Measurements from ENCODE around the gene RCN2. TPM values are rescaled to one million over a fixed set of nuclear protein-coding genes. Genes with fewer than 3 reads are reported as not detected.
A peak's percentile ranks its signal among the peaks of the same experiment; 100 is the strongest.

RCN2 gene
- total RNA-seq, 1 donor, result 50.3 TPM

DNA sequence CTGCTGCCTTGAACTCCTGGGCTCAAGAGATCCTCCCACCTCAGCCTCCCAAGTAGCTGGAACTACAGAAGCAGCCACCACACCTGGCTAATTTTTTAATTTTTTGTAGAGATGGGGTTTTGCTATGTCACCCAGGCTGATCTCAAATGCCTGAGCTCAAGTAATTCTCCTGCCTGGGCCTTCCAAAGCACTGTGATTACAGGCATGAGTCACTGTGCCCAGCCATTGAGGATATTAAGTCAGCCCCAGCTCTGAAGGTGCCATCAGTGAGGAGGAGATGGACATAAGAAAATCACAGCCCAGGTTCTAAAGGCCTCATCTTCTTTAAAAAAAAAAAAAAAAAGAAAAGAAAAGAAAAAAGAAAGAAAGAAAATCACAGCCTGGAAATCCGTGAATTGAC, 36.8 kb downstream of the RCN2 start:
- Histone ChIP-seq H3K9me3 (ENCODE audit: low read depth, low read length) (no peaks in the 10 kb centered on the region), H2AFZ (ENCODE audit: low read length) (no peak overlapping the region), H3K27ac (ENCODE audit: low read depth, low read length) (no peak overlapping the region), H4K20me1 (ENCODE audit: insufficient read depth, low read length) (no peaks in the 10 kb centered on the region), H3K4me1 (ENCODE audit: insufficient read depth, low read length) (peaks cover 5% of the 10 kb centered on the region), H3K79me2 (ENCODE audit: insufficient read depth, low read length) (no peaks in the 10 kb centered on the region), H3K4me2 (ENCODE audit: insufficient read depth, low read length) (no peak overlapping the region), H3K36me3 (ENCODE audit: insufficient read depth, low read length) (no peaks in the 10 kb centered on the region), H3K4me3 (ENCODE audit: insufficient read depth, low read length) (no peak overlapping the region), H3K27me3 (ENCODE audit: insufficient read depth, low read length) (peaks cover 33% of the 10 kb centered on the region)
- DNase-seq (ENCODE audit: insufficient read length, low spot score, missing footprints), result no peak
- TF ChIP-seq CTCF (IDR thresholded peaks at IDR 0.05; ENCODE audit: extremely low read depth, low read depth, low read length), result no peak

DNA sequence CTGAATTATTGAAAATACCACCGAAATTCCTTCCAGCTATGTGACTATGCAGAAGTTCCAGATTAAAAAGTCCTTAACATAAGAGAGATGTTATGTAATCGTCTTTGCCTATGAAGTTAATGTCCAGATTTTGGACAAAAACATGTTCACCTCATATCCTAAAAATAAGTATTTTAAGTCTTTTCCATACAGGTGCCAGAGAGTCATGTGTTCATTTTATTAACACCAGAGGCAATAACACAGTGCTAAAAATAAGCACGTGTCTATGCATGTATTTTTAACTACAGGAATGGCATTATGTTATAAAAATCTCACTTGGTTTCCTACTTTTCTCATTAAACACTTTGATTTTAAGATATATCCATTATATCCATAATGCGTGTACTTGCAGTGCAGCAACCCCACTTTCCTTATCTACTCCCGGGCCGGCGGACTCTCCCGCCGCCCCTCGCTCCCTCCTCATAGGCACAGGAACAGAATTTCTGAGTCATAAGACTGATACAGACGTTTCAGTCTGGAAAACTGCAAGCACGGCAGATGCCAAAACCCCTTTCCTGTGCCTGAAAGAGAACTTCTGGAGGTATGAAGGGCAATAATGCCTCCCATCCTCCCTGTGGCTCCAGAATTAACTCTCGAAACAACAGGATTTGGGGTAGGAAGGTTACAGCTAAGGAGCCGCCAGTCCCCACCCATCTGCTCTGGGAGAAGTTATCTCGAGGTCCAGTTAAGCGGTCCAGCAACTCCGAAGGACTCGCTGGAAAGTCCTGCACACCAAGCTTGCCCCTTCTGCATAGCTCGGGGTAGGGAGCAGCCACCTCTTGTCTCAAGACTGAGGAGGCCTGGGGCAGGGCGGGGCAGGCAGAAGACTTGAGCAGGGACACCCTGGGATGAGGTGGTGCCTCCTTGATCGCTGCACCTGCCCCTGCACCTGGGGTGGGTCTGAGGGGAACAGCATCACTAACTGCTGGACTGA, 41.1 kb downstream of the RCN2 start:
- no peak overlapping the region for H2AFZ ChIP-seq (ENCODE audit: low read length)
- H4K20me1 ChIP-seq (ENCODE audit: insufficient read depth, low read length), result no peaks in the 10 kb centered on the region
- H3K9me3 ChIP-seq (ENCODE audit: low read depth, low read length), result no peaks in the 10 kb centered on the region
- peaks cover 11% of the 10 kb centered on the region for H3K27me3 ChIP-seq (ENCODE audit: insufficient read depth, low read length)
- no peak for TF ChIP-seq CTCF (IDR thresholded peaks at IDR 0.05; ENCODE audit: extremely low read depth, low read depth, low read length)
- H3K4me3 ChIP-seq (ENCODE audit: insufficient read depth, low read length), result peak overlapping the region; percentile 33
- no peaks in the 10 kb centered on the region for H3K36me3 ChIP-seq (ENCODE audit: insufficient read depth, low read length)
- DNase-seq (ENCODE audit: insufficient read length, low spot score, missing footprints), result no peak
- peak overlapping the region; percentile 69 for H3K4me2 ChIP-seq (ENCODE audit: insufficient read depth, low read length)
- H3K79me2 ChIP-seq (ENCODE audit: insufficient read depth, low read length), result no peaks in the 10 kb centered on the region
- peaks cover 5% of the 10 kb centered on the region for H3K4me1 ChIP-seq (ENCODE audit: insufficient read depth, low read length)
- H3K27ac ChIP-seq (ENCODE audit: low read depth, low read length), result no peak overlapping the region

GRCh38 chr15:76973362-76973743, 41.8 kb downstream of the RCN2 start:
- H3K27me3 ChIP-seq (ENCODE audit: insufficient read depth, low read length), result peaks cover 11% of the 10 kb centered on the region
- no peak overlapping the region for H3K27ac ChIP-seq (ENCODE audit: low read depth, low read length)
- no peaks in the 10 kb centered on the region for H4K20me1 ChIP-seq (ENCODE audit: insufficient read depth, low read length)
- peak; percentile 61 for TF ChIP-seq CTCF (IDR thresholded peaks at IDR 0.05; ENCODE audit: extremely low read depth, low read depth, low read length)
- H3K4me2 ChIP-seq (ENCODE audit: insufficient read depth, low read length), result no peak overlapping the region
- H3K79me2 ChIP-seq (ENCODE audit: insufficient read depth, low read length), result no peaks in the 10 kb centered on the region
- DNase-seq (ENCODE audit: insufficient read length, low spot score, missing footprints), result no peak
- H2AFZ ChIP-seq (ENCODE audit: low read length), result no peak overlapping the region
- H3K4me1 ChIP-seq (ENCODE audit: insufficient read depth, low read length), result peaks cover 5% of the 10 kb centered on the region
- H3K4me3 ChIP-seq (ENCODE audit: insufficient read depth, low read length), result no peak overlapping the region
- no peaks in the 10 kb centered on the region for H3K36me3 ChIP-seq (ENCODE audit: insufficient read depth, low read length)
- H3K9me3 ChIP-seq (ENCODE audit: low read depth, low read length), result no peaks in the 10 kb centered on the region

DNA sequence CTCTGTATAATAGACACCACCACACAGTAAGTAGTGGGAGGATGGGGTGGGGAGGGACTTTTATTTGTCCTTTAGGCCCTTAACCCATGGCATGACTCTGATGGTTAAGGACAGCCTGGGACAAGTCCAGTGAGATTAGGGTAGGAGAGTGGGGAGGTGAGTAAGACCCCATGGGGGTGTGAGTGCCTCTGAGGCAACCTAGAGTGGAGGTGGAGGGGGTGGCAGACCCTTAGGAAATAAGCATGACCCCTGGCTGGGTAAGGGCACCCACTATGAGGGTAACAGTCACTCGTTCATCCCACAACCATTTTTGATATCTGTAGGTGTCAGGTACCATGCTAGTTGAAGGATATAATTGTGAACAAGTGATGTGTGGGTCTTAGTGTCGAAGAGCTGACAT, 42.4 kb downstream of the RCN2 start:
- H3K4me2 ChIP-seq (ENCODE audit: insufficient read depth, low read length), result no peak overlapping the region
- DNase-seq (ENCODE audit: insufficient read length, low spot score, missing footprints), result no peak
- no peaks in the 10 kb centered on the region for H4K20me1 ChIP-seq (ENCODE audit: insufficient read depth, low read length)
- H2AFZ ChIP-seq (ENCODE audit: low read length), result no peak overlapping the region
- no peak for TF ChIP-seq CTCF (IDR thresholded peaks at IDR 0.05; ENCODE audit: extremely low read depth, low read depth, low read length)
- H3K9me3 ChIP-seq (ENCODE audit: low read depth, low read length), result no peaks in the 10 kb centered on the region
- H3K4me1 ChIP-seq (ENCODE audit: insufficient read depth, low read length), result peaks cover 5% of the 10 kb centered on the region
- H3K79me2 ChIP-seq (ENCODE audit: insufficient read depth, low read length), result no peaks in the 10 kb centered on the region
- H3K36me3 ChIP-seq (ENCODE audit: insufficient read depth, low read length), result no peaks in the 10 kb centered on the region
- H3K27me3 ChIP-seq (ENCODE audit: insufficient read depth, low read length), result peaks cover 11% of the 10 kb centered on the region
- H3K4me3 ChIP-seq (ENCODE audit: insufficient read depth, low read length), result no peak overlapping the region
- no peak overlapping the region for H3K27ac ChIP-seq (ENCODE audit: low read depth, low read length)
